Measurements from ENCODE around the gene ABCB8.

- TF ChIP-seq CTCF (IDR thresholded peaks at IDR 0.05) (no peak), EZH2 (IDR thresholded peaks at IDR 0.05; ENCODE audit: borderline replicate concordance, insufficient read depth, low read depth, low read length, poor library complexity, severe bottlenecking) (no peak)
Observed at GRCh38 chr7:151073990-151074389, 45.7 kb downstream of the ABCB8 start.
